Upper lobe of left lung (tissue), 6 donors: Measurements from ENCODE around the gene LPIN1. TPM values are rescaled to one million over a fixed set of nuclear protein-coding genes. Genes with fewer than 3 reads are reported as not detected.

Experiments used
- ATAC-seq, 2 donors: fragments of 200-7000 bp; cut with Tn5 transposase; one replicate each; pipeline ENCODE4 v1.9.1; 2022; ENCODE audit warnings: mild to moderate bottlenecking in 2 of 2, moderate library complexity in 2 of 2; ENCODE audit not compliant: low FRiP score in 2 of 2
- DNase-seq, 2 donors: peaks; one replicate each; pipeline ENCODE4 v3.0.0-alpha.2; 2019 to 2020
- H3K27ac ChIP-seq, 4 donors: fragments of 200-600 bp; sonication (generic); one replicate each; pipeline ENCODE4 v1.5.1; 2016 to 2019
- H3K27me3 ChIP-seq, 4 donors: fragments of 200-600 bp; sonication (generic); one replicate each; pipeline ENCODE4 v1.5.1; 2017 to 2019
- H3K36me3 ChIP-seq, 4 donors: fragments of 200-600 bp; sonication (generic); one replicate each; pipeline ENCODE4 v1.5.1; 2016 to 2019
- H3K4me1 ChIP-seq, 4 donors: fragments of 200-600 bp; sonication (generic); one replicate each; pipeline ENCODE4 v1.5.1; 2018 to 2019
- H3K4me3 ChIP-seq, 4 donors: fragments of 200-600 bp; sonication (generic); one replicate each; pipeline ENCODE4 v1.5.1; 2017 to 2019; ENCODE audit warnings: mild to moderate bottlenecking in 2 of 4, moderate library complexity in 1 of 4
- H3K9me3 ChIP-seq, 4 donors: fragments of 200-600 bp; sonication (generic); one replicate each; pipeline ENCODE4 v1.5.1; 2018 to 2019
- EP300 ChIP-seq, 4 donors: sonication (generic); formaldehyde crosslinking; IDR thresholded peaks; one replicate each; pipeline ENCODE4 v1.5.1; 2017; ENCODE audit warnings: antibody characterized with exemption in 4 of 4, control low read depth in 2 of 4
- POLR2A ChIP-seq, 4 donors: fragments of 450-650 bp; IDR thresholded peaks; one replicate each; pipeline ENCODE4 v1.5.1; 2016 to 2017; ENCODE audit warnings: antibody characterized with exemption in 4 of 4, mild to moderate bottlenecking in 2 of 4
- POLR2AphosphoS5 ChIP-seq, 2 donors: sonication (generic); formaldehyde crosslinking; IDR thresholded peaks; one replicate each; pipeline ENCODE4 v1.5.1; 2017; ENCODE audit warnings: antibody characterized with exemption in 2 of 2
- WGBS, 2 donors: methylation state at CpG; one replicate each; pipeline ENCODE4 v1.1.5; 2017 to 2018; 5-methylcytosine and 5-hydroxymethylcytosine counted together
- total RNA-seq, 6 donors: library from RNA; depleted of rRNA in 4 of 6; stranded (reverse); fragments of >200 nt in 4 of 6; gene quantifications; one replicate each; pipeline versions ENCODE4 v1.1.0 to v1.2.1, GENCODE V29; 2016 to 2021
- TF ChIP-seq, protein P1 (sequence below), 6 experiments: fragments of 450-650 bp in 4 of 6; fragments of 200-600 bp in 2 of 6; sonication (generic) in 2 of 6; IDR thresholded peaks; one replicate each; pipeline ENCODE4 v1.5.1; 2016 to 2019; ENCODE audit warnings: antibody characterized with exemption in 6 of 6
- donor health status: DM: no; HTN: no; CAD: no; lungs with moderate emphysema.
- donor health status: DM: no; HTN: yes; CAD: no; lungs with severe emphysema.

Gene LPIN1
- total RNA-seq, 6 donors from 2014 or later = 45.9 to 87.0 (median 54.2) TPM

DNA sequence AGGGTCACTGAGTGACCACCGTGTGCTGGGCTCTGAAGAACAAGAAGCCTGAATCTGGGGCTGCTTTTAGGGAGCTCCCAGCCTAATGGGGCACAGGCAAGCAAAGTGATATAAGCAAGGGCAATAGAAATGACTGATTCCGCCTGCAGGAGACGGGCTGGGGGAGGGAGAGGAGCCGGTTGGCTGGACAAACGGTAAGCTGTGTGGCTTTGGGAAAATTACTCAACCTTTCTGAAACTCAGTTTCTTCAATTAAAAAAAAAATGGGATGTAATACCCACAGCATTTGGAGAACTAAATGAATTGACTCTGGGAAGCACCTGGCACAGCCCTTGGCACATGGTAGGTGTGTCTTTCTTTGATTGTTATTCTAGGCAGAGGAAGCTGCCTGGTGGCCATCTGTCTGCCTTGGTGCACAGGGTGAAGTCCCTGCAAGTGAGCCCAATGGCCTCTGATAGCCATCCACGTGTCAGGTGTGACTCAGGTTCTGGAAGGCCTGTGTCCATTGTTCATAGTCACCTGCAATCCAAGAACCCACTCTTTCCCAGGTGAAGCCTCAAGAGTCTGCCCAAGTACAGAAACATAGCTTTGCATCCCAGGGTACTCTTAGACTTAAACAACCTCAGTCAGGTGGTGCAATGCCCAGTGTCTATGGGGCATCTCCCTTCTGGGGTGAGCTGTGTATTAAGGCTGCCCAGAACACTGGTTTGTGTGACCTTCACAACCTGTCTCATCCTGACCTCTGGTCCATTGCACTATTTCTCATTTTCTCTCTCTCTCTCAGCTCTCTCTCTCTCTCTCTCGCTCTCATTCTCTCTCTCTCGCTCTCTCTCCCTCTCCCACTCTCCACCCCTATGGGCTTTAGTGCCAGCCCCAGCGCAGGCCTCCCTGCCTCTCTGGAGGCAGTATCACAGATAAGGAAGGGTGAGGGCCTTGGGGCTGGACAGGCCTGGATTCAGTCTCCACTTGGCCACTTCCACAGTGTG lies 46.5 kb upstream of the LPIN1 start:
- Histone ChIP-seq H3K36me3 (no peaks in the 10 kb centered on the region), H3K27me3 (no peaks in the 10 kb centered on the region), H3K27ac (no peak overlapping the region)

DNA sequence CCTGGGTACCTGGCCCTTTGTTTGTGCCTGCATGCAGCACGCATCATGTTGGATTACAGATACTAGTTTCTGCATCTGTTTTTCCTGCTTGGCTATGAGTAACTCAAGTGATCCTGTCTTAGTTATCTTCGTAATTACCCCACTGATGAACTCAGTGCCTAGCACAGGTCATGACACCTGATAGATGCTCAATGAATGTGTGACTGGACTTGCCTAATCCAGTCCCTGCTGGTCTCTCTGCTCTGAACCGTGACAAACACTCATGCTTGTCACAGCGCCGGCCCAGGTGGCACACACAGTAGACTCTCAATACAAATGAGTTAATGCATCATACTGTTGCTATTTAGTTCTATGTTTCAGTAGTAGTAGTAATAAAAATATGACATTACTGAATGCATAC lies 45.2 kb upstream of the LPIN1 start:
- Histone ChIP-seq H3K36me3 (no peaks in the 10 kb centered on the region), H3K4me1 (peaks cover 5 to 19% (median 13%) of the 10 kb centered on the region in 4 donors), H3K27me3 (no peaks in the 10 kb centered on the region), H3K27ac (peak overlapping the region in 1 of 4 donors; percentile 17), H3K9me3 (no peaks in the 10 kb centered on the region), H3K4me3 (no peak overlapping the region)
- WGBS, 2 donors = 90 to 95% methylated on average over 5 of the region's 5 CpGs
- ATAC-seq (no peak), DNase-seq (no peak)
- TF ChIP-seq EP300 (IDR thresholded peaks at IDR 0.05) = no peak
- TF ChIP-seq POLR2A (IDR thresholded peaks at IDR 0.05) = no peak
- TF ChIP-seq, protein P1, sequence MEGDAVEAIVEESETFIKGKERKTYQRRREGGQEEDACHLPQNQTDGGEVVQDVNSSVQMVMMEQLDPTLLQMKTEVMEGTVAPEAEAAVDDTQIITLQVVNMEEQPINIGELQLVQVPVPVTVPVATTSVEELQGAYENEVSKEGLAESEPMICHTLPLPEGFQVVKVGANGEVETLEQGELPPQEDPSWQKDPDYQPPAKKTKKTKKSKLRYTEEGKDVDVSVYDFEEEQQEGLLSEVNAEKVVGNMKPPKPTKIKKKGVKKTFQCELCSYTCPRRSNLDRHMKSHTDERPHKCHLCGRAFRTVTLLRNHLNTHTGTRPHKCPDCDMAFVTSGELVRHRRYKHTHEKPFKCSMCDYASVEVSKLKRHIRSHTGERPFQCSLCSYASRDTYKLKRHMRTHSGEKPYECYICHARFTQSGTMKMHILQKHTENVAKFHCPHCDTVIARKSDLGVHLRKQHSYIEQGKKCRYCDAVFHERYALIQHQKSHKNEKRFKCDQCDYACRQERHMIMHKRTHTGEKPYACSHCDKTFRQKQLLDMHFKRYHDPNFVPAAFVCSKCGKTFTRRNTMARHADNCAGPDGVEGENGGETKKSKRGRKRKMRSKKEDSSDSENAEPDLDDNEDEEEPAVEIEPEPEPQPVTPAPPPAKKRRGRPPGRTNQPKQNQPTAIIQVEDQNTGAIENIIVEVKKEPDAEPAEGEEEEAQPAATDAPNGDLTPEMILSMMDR (IDR thresholded peaks at IDR 0.05) = no peak
- TF ChIP-seq POLR2AphosphoS5 (IDR thresholded peaks at IDR 0.05) = no peak

More for the DNA sequence above, 46.5 kb upstream of the LPIN1 start:
- Histone ChIP-seq H3K9me3 (no peaks in the 10 kb centered on the region), H3K4me1 (peaks cover 5 to 19% (median 13%) of the 10 kb centered on the region in 4 donors), H3K4me3 (no peak overlapping the region)
- TF ChIP-seq, protein P1 (IDR thresholded peaks at IDR 0.05) = no peak
- TF ChIP-seq POLR2A (IDR thresholded peaks at IDR 0.05) (no peak), EP300 (IDR thresholded peaks at IDR 0.05) (no peak), POLR2AphosphoS5 (IDR thresholded peaks at IDR 0.05) (no peak)
- 79 to 81% methylated on average over 8 to 9 of the region's 9 CpGs for WGBS, 2 donors
- no peak for ATAC-seq
- DNase-seq = no peak

DNA sequence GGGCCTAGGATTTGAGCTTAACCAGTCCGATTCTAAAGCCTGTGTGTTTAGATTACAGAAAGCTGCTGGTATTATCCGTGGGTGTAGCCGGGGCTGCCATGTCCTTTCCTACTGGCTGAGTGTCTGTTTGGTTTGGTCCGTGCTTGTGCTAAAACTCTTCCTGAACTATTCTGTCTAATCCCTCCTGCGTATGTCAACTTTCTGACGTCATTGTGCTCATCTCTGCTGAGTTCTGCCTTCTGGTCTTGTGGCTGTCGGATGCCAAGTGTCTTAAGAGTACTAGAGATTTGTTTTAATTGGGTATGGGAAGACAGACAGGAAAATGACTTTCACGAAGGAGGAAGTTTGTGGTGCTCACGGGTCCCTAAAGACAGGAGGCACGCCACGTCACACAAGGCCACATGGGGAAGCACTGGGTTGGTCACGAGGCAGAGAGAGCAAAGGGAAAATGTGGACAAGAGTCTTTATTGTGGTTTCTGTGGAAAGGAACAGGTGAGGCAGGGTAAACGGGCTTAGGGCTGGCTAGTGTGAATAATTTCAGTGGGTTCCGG lies 44.6 kb upstream of the LPIN1 start:
- Histone ChIP-seq H3K4me3 (no peak overlapping the region), H3K27ac (peak overlapping the region in 1 of 4 donors; percentile 17), H3K36me3 (no peaks in the 10 kb centered on the region), H3K27me3 (no peaks in the 10 kb centered on the region), H3K9me3 (no peaks in the 10 kb centered on the region), H3K4me1 (peaks cover 5 to 19% (median 11%) of the 10 kb centered on the region in 4 donors)
- TF ChIP-seq POLR2A (IDR thresholded peaks at IDR 0.05) (peak in 1 of 4 donors; percentile 29), EP300 (IDR thresholded peaks at IDR 0.05) (no peak), POLR2AphosphoS5 (IDR thresholded peaks at IDR 0.05) (no peak)
- ATAC-seq = peak in 1 of 2 donors; percentile 53
- DNase-seq = peak in 1 of 2 donors; percentile 67
- 56 to 72% methylated on average over 14 of the region's 14 CpGs for WGBS, 2 donors

DNA sequence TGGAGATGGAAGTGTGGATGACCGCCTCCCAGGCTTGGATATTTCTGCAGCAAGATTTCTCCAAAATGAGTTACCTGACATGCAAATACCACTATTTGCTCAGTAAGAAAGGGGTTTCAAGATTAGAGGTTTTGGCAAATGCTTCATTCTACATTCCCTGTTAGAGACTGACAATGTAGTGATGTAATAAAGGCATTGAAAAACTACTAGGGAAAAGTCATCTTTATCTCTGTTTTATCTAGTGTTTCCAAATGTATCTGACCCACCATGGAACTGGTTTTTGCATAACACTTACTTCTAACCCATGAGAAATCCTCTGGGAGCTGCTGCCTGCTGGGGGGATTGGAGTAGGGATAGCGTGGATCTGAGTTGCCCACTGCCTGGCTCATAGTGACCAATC lies 43.5 kb upstream of the LPIN1 start:
- DNase-seq (no peak), ATAC-seq (no peak)
- WGBS, 2 donors = 91 to 93% methylated on average over 2 of the region's 2 CpGs
- H3K27ac ChIP-seq = no peak overlapping the region
- no peak overlapping the region for H3K4me3 ChIP-seq
- no peaks in the 10 kb centered on the region for H3K36me3 ChIP-seq
- H3K27me3 ChIP-seq = no peaks in the 10 kb centered on the region
- H3K9me3 ChIP-seq = no peaks in the 10 kb centered on the region
- peaks cover 0 to 7% (median 4%) of the 10 kb centered on the region in 4 donors for H3K4me1 ChIP-seq
- TF ChIP-seq POLR2A (IDR thresholded peaks at IDR 0.05) = no peak
- TF ChIP-seq, protein P1 (IDR thresholded peaks at IDR 0.05) = no peak
- no peak for TF ChIP-seq EP300 (IDR thresholded peaks at IDR 0.05)
- TF ChIP-seq POLR2AphosphoS5 (IDR thresholded peaks at IDR 0.05) = no peak

DNA sequence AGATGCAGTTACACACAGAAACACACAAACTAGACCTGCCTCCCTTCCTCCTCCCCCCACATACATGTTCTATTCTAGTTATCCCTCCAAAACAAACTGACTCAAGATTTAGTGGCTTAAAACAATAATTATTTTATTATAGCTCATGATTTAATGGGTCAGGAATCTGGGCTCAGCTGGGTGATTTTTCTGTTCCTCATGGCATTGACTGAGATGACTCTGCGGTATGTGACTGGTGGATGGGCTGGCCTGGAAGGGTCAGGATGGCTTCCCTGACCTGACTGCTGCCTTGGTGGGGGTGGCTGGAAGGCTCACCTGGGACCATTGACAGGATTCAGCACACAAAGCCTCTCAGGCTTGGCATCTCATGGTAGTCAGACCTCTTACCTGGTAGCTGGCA lies 42.7 kb upstream of the LPIN1 start:
- 67 to 83% methylated on average over 1 of the region's 1 CpG for WGBS, 2 donors
- no peak overlapping the region for H3K4me3 ChIP-seq
- DNase-seq (no peak), ATAC-seq (no peak)
- no peak for TF ChIP-seq POLR2AphosphoS5 (IDR thresholded peaks at IDR 0.05)
- no peak for TF ChIP-seq POLR2A (IDR thresholded peaks at IDR 0.05)
- TF ChIP-seq, protein P1 (IDR thresholded peaks at IDR 0.05) = no peak
- TF ChIP-seq EP300 (IDR thresholded peaks at IDR 0.05) = no peak
- peaks cover 0 to 2% (median under 1%) of the 10 kb centered on the region in 4 donors for H3K4me1 ChIP-seq
- H3K36me3 ChIP-seq = no peaks in the 10 kb centered on the region
- no peaks in the 10 kb centered on the region for H3K27me3 ChIP-seq
- no peaks in the 10 kb centered on the region for H3K9me3 ChIP-seq
- no peak overlapping the region for H3K27ac ChIP-seq
